HepG2 (cell line): ENCODE data around the gene ACSF3. TPM values are rescaled to one million over a fixed set of nuclear protein-coding genes. Genes with fewer than 3 reads are reported as not detected.

Experiments used
- CCDC6 ChIP-seq: sonication (generic); formaldehyde crosslinking; IDR thresholded peaks from 2 replicates; pipeline ENCODE4 v1.8.1; 2022; ENCODE audit warnings: mild to moderate bottlenecking, missing genetic modification reagents, moderate library complexity
- CSRNP2 ChIP-seq: sonication (generic); formaldehyde crosslinking; conservative IDR thresholded peaks from 2 replicates; pipeline ENCODE4 v1.8.0; 2022; ENCODE audit warnings: low read depth, missing genetic modification reagents
- GABPA ChIP-seq, 2 experiments: IDR thresholded peaks; 2 replicates each; pipeline ENCODE4 v1.6.1; 2011 to 2016; ENCODE audit warnings: low read depth in 2 of 2, low read length in 1 of 2, missing biosample characterization in 1 of 2, missing genetic modification characterization in 1 of 2
- GFI1 ChIP-seq: sonication (generic); formaldehyde crosslinking; IDR thresholded peaks from 2 replicates; pipeline ENCODE4 v1.5.0; 2020; ENCODE audit warnings: missing genetic modification reagents, mild to moderate bottlenecking, borderline replicate concordance
- HDAC1 ChIP-seq: sonication (generic); formaldehyde crosslinking; IDR thresholded peaks from 2 replicates; pipeline ENCODE4 v1.5.1; 2020; ENCODE audit warnings: mild to moderate bottlenecking, missing genetic modification reagents
- HHEX ChIP-seq: IDR thresholded peaks from 2 replicates; pipeline ENCODE4 v1.6.1; 2016; ENCODE audit warnings: control low read depth
- HOXD1 ChIP-seq: sonication (generic); formaldehyde crosslinking; IDR thresholded peaks from 2 replicates; pipeline ENCODE4 v1.5.0; 2020; ENCODE audit warnings: missing genetic modification reagents
- LCORL ChIP-seq, 2 experiments: fragments of 450-650 bp in 1 of 2; sonication (generic) in 1 of 2; formaldehyde crosslinking in 1 of 2; IDR thresholded peaks; 2 replicates each; pipeline versions ENCODE4 v1.5.0 to v1.6.1; 2017 to 2020; ENCODE audit warnings: antibody characterized with exemption in 1 of 2, missing genetic modification reagents in 1 of 2
- MNT ChIP-seq: fragments of 450-650 bp; IDR thresholded peaks from 2 replicates; pipeline ENCODE4 v1.6.1; 2016
- MTF2 ChIP-seq: sonication (generic); formaldehyde crosslinking; IDR thresholded peaks from 2 replicates; pipeline ENCODE4 v1.5.0; 2020; ENCODE audit warnings: missing genetic modification reagents, borderline replicate concordance
- NFIB ChIP-seq: sonication (generic); formaldehyde crosslinking; IDR thresholded peaks from 2 replicates; pipeline ENCODE4 v1.9.0; 2021; ENCODE audit warnings: missing genetic modification reagents, mild to moderate bottlenecking, borderline replicate concordance
- ZBTB42 ChIP-seq: sonication (generic); formaldehyde crosslinking; IDR thresholded peaks from 2 replicates; pipeline ENCODE4 v1.5.0; 2020; ENCODE audit warnings: mild to moderate bottlenecking, missing genetic modification reagents
- ZBTB46 ChIP-seq: sonication (generic); formaldehyde crosslinking; IDR thresholded peaks from 2 replicates; pipeline ENCODE4 v1.4.0; 2020; ENCODE audit warnings: mild to moderate bottlenecking, missing genetic modification reagents, borderline replicate concordance
- ZFP37 ChIP-seq: sonication (generic); formaldehyde crosslinking; IDR thresholded peaks from 2 replicates; pipeline ENCODE4 v1.4.0; 2020; ENCODE audit warnings: missing genetic modification reagents, borderline replicate concordance
- ZFP90 ChIP-seq: sonication (generic); formaldehyde crosslinking; IDR thresholded peaks from 2 replicates; pipeline ENCODE4 v1.8.0; 2022; ENCODE audit warnings: missing genetic modification reagents, mild to moderate bottlenecking, inconsistent platforms, borderline replicate concordance
- ZNF263 ChIP-seq: sonication (generic); formaldehyde crosslinking; IDR thresholded peaks from 2 replicates; pipeline ENCODE4 v1.4.0; 2020; ENCODE audit warnings: missing genetic modification reagents
- ZNF296 ChIP-seq: sonication (generic); formaldehyde crosslinking; conservative IDR thresholded peaks from 2 replicates; pipeline ENCODE4 v1.5.0; 2020; ENCODE audit warnings: mild to moderate bottlenecking, missing genetic modification reagents
- ZNF354B ChIP-seq: sonication (generic); formaldehyde crosslinking; IDR thresholded peaks from 2 replicates; pipeline ENCODE4 v1.8.0; 2022; ENCODE audit warnings: mild to moderate bottlenecking, missing genetic modification reagents
- ZNF589 ChIP-seq: sonication (generic); formaldehyde crosslinking; conservative IDR thresholded peaks from 2 replicates; pipeline ENCODE4 v1.8.0; 2022; ENCODE audit warnings: mild to moderate bottlenecking, moderate library complexity, missing genetic modification reagents
- polyA plus RNA-seq, 8 experiments: library from polyadenylated mRNA; depleted of rRNA in 3 of 8; stranded (reverse) in 7 of 8; unstranded in 1 of 8; fragments of >200 nt; fragmentation: Illumina TruSeq in 4 of 8; extraction: Trizol in 4 of 8; gene quantifications; 2 replicates each; pipeline versions ENCODE4 v1.2.1 to v1.2.3, GENCODE V29; 2011 to 2016; ENCODE audit warnings: low read depth in 4 of 8, missing spikeins in 1 of 8, mixed read lengths in 1 of 8; ENCODE audit not compliant: insufficient read depth in 1 of 8
- total RNA-seq, 5 experiments: library from RNA; depleted of rRNA; stranded (reverse); fragments of >200 nt; fragmentation: Illumina TruSeq; extraction: Trizol; gene quantifications; 2 replicates each; pipeline ENCODE4 v1.2.3, GENCODE V29; 2016; ENCODE audit warnings: low read depth in 1 of 5
- TF ChIP-seq, protein P1 (sequence below): sonication (generic); formaldehyde crosslinking; IDR thresholded peaks from 2 replicates; pipeline ENCODE4 v1.8.0; 2022; ENCODE audit warnings: missing genetic modification reagents, mild to moderate bottlenecking, moderate library complexity, borderline replicate concordance

ACSF3 gene
- total and polyA plus RNA-seq, 2 of the 13 experiments (the other 11 are each of a cell fraction or from before 2014, with no cell fraction given): 14.9 to 30.6 TPM

DNA sequence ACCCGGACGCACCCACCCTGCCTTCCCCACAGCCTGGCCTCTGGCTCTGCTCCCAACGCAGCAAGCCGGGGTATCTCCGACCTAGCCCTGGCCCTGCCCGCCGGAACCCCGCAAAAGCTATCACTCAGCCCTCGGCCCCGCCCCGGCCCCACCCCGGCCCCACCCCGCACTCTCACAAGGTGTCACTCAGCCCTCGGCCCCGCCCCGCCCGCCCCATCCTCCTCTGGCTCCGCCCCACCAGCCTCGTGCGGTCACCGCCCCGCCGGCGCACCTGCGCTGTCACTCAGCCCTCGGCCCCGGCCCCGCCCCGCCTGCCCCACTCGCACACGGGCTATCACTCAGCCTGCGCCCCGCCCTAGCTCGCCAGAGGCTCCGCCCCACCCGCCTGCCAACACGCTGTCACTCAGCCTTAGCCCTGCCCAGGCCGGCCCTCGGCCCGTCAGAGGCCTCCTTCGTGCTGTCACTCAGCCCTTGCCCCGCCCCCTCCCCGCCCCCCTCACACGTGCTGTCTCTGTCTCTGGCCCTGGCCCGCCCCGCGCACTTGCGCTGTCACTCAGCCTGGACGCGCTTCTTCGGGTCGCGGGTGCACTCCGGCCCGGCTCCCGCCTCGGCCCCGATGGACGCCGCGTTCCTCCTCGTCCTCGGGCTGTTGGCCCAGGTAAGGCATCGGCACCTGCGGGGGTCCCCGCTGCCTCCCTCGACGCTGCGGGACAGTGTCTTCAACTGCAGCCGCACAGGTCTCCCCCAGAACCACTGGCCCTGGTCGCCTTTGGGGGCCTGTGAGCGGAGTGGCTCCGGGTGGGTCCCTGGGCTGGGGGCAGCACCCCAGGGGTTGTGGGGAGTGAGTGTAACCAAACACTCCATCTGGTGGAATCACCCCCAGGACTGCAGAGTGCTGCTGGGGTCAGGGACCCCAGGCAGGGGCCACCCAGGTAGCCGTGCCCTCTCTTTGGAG, 77.8 kb downstream of the ACSF3 start, which contains the start of gene CDH15 (continued):
- TF ChIP-seq ZFP37: no peak
- 0 out of 2 replicates have a peak, but pooled peaks have one; percentile 31 for TF ChIP-seq HOXD1 (CRISPR knock-in tag)
- no peak for TF ChIP-seq ZNF589
- TF ChIP-seq, protein P1, sequence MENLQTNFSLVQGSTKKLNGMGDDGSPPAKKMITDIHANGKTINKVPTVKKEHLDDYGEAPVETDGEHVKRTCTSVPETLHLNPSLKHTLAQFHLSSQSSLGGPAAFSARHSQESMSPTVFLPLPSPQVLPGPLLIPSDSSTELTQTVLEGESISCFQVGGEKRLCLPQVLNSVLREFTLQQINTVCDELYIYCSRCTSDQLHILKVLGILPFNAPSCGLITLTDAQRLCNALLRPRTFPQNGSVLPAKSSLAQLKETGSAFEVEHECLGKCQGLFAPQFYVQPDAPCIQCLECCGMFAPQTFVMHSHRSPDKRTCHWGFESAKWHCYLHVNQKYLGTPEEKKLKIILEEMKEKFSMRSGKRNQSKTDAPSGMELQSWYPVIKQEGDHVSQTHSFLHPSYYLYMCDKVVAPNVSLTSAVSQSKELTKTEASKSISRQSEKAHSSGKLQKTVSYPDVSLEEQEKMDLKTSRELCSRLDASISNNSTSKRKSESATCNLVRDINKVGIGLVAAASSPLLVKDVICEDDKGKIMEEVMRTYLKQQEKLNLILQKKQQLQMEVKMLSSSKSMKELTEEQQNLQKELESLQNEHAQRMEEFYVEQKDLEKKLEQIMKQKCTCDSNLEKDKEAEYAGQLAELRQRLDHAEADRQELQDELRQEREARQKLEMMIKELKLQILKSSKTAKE (CRISPR knock-in tag): 0 out of 2 replicates have a peak, but pooled peaks have one; percentile 24
- no peak for TF ChIP-seq GFI1 (CRISPR knock-in tag)
- peak; percentile 79 for TF ChIP-seq MNT
- no peak for TF ChIP-seq NFIB (CRISPR knock-in tag)
- TF ChIP-seq GABPA (IDR thresholded peaks at IDR 0.05; ENCODE audit: low read depth, low read length): peak; percentile 14; the same call in 1 of the 2 replicates
- TF ChIP-seq GABPA (CRISPR knock-in tag; IDR thresholded peaks at IDR 0.05; ENCODE audit: low read depth): no peak
- no peak for TF ChIP-seq HHEX (CRISPR knock-in tag)
- no peak for TF ChIP-seq MTF2 (CRISPR knock-in tag)
- TF ChIP-seq ZBTB46 (CRISPR knock-in tag): no peak
- 0 out of 2 replicates have a peak, but pooled peaks have one; percentile 39 for TF ChIP-seq ZFP90
- TF ChIP-seq LCORL (IDR thresholded peaks at IDR 0.05): no peak
- TF ChIP-seq LCORL (CRISPR knock-in tag; IDR thresholded peaks at IDR 0.05): no peak
- no peak for TF ChIP-seq CCDC6
- no peak for TF ChIP-seq CSRNP2 (CRISPR knock-in tag)
- peak; percentile 46; the same call in 1 of the 2 replicates for TF ChIP-seq HDAC1 (CRISPR knock-in tag)
- TF ChIP-seq ZNF354B (CRISPR knock-in tag): no peak
- no peak for TF ChIP-seq ZBTB42 (CRISPR knock-in tag)
- TF ChIP-seq ZNF296 (CRISPR knock-in tag): no peak
- 0 out of 2 replicates have a peak, but pooled peaks have one; percentile 16 for TF ChIP-seq ZNF263 (CRISPR knock-in tag)
